Measurements from ENCODE around the gene CTDSP1.

DNA sequence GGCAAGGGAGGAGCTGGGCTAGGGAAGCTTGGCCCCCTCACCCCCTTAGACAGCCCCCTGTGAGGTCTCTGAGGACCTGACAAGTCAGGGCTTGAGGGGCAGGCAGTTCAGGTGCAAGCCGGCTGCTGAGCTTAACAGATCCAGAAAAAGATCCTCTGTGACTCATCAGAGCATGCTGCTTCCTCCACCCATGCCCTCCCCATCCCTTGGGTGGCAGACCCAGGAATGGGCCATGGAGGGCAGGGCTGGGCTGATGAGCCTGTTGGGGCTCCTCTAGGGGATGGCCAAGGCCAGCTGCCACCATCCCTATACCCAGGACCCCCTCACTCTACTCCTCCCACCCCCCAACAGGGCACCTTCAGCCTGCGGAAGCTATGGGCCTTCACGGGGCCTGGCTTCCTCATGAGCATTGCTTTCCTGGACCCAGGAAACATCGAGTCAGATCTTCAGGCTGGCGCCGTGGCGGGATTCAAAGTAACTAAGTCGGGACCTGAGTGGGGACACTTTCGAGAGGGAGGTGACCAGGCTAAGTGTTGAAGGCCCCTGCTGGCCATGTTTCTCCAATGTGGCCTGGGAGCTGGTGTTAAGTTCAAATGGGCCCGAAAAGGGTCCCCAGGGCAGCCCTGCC lies 15.7 kb upstream of the CTDSP1 start:
- TF ChIP-seq, protein P1, sequence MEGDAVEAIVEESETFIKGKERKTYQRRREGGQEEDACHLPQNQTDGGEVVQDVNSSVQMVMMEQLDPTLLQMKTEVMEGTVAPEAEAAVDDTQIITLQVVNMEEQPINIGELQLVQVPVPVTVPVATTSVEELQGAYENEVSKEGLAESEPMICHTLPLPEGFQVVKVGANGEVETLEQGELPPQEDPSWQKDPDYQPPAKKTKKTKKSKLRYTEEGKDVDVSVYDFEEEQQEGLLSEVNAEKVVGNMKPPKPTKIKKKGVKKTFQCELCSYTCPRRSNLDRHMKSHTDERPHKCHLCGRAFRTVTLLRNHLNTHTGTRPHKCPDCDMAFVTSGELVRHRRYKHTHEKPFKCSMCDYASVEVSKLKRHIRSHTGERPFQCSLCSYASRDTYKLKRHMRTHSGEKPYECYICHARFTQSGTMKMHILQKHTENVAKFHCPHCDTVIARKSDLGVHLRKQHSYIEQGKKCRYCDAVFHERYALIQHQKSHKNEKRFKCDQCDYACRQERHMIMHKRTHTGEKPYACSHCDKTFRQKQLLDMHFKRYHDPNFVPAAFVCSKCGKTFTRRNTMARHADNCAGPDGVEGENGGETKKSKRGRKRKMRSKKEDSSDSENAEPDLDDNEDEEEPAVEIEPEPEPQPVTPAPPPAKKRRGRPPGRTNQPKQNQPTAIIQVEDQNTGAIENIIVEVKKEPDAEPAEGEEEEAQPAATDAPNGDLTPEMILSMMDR (IDR thresholded peaks at IDR 0.05) = no peak
- TF ChIP-seq POLR2AphosphoS5 (IDR thresholded peaks at IDR 0.05) (no peak), POLR2A (IDR thresholded peaks at IDR 0.05) (no peak), EP300 (IDR thresholded peaks at IDR 0.05) (no peak)
